SK-N-SH treated with all-trans-retinoic acid at 6 μM for 48 hours (cell line): ENCODE data around the gene SYNE4.

Experiments
- ATAC-seq: fragments of 200-7000 bp; cut with Tn5 transposase; 3 replicates; pipeline ENCODE4 v1.9.1; 2020; ENCODE audit warnings: mild to moderate bottlenecking, moderate library complexity
- ARNTL ChIP-seq: fragments of 450-650 bp; formaldehyde crosslinking; IDR thresholded peaks from 2 replicates; pipeline ENCODE4 v1.5.0; 2020; ENCODE audit warnings: low read depth, mild to moderate bottlenecking, moderate library complexity, borderline replicate concordance
- BACH2 ChIP-seq: fragments of 250-450 bp; sonication (Bioruptor Pico); IDR thresholded peaks from 2 replicates; pipeline ENCODE4 v1.9.0; 2021; ENCODE audit warnings: mild to moderate bottlenecking, borderline replicate concordance
- CREB5 ChIP-seq: fragments of 250-450 bp; sonication (Bioruptor Pico); IDR thresholded peaks from 2 replicates; pipeline ENCODE4 v1.5.1; 2020; ENCODE audit warnings: low read depth, mild to moderate bottlenecking, moderate library complexity
- CSDC2 ChIP-seq: fragments of 250-450 bp; sonication (Bioruptor Pico); IDR thresholded peaks from 2 replicates; pipeline ENCODE4 v1.5.0; 2020; ENCODE audit warnings: mild to moderate bottlenecking, moderate library complexity
- CSRNP3 ChIP-seq: fragments of 250-450 bp; sonication (Bioruptor Pico); IDR thresholded peaks from 2 replicates; pipeline ENCODE4 v1.5.1; 2021; ENCODE audit warnings: mild to moderate bottlenecking, moderate library complexity
- ESRRG ChIP-seq: fragments of 250-450 bp; sonication (Bioruptor Pico); IDR thresholded peaks from 2 replicates; pipeline ENCODE4 v1.6.1; 2021; ENCODE audit warnings: mild to moderate bottlenecking
- GLIS3 ChIP-seq: fragments of 250-450 bp; sonication (Bioruptor Pico); IDR thresholded peaks from 2 replicates; pipeline ENCODE4 v1.5.0; 2020; ENCODE audit warnings: mild to moderate bottlenecking, moderate library complexity
- ISL1 ChIP-seq: fragments of 250-450 bp; sonication (Bioruptor Pico); IDR thresholded peaks from 2 replicates; pipeline ENCODE4 v2.1.2; 2022; ENCODE audit warnings: mild to moderate bottlenecking, moderate library complexity
- OSR1 ChIP-seq: fragments of 250-450 bp; sonication (Bioruptor Pico); IDR thresholded peaks from 2 replicates; pipeline ENCODE4 v1.8.0; 2022; ENCODE audit warnings: moderate library complexity, mild to moderate bottlenecking, inconsistent platforms
- PATZ1 ChIP-seq: fragments of 250-450 bp; sonication (Bioruptor Pico); IDR thresholded peaks from 2 replicates; pipeline ENCODE4 v1.8.0; 2020; ENCODE audit warnings: mild to moderate bottlenecking, moderate library complexity, borderline replicate concordance
- POU6F1 ChIP-seq: fragments of 250-450 bp; sonication (Bioruptor Pico); IDR thresholded peaks from 2 replicates; pipeline ENCODE4 v1.8.0; 2021; ENCODE audit warnings: low read depth, mild to moderate bottlenecking, moderate library complexity, borderline replicate concordance
- PPARA ChIP-seq: fragments of 250-450 bp; sonication (Bioruptor Pico); IDR thresholded peaks from 2 replicates; pipeline ENCODE4 v1.5.0; 2020; ENCODE audit warnings: mild to moderate bottlenecking, borderline replicate concordance
- RARB ChIP-seq: fragments of 250-450 bp; sonication (Bioruptor Pico); IDR thresholded peaks from 2 replicates; pipeline ENCODE4 v1.8.0; 2021; ENCODE audit warnings: mild to moderate bottlenecking, moderate library complexity
- SNAI2 ChIP-seq: fragments of 250-450 bp; sonication (Bioruptor Pico); IDR thresholded peaks from 2 replicates; pipeline ENCODE4 v1.5.0; 2020; ENCODE audit warnings: mild to moderate bottlenecking, moderate library complexity
- TCF4 ChIP-seq: fragments of 250-450 bp; sonication (Bioruptor Pico); IDR thresholded peaks from 2 replicates; pipeline ENCODE4 v1.8.0; 2021; ENCODE audit warnings: mild to moderate bottlenecking, moderate library complexity, borderline replicate concordance
- TOX ChIP-seq: fragments of 250-450 bp; sonication (Bioruptor Pico); IDR thresholded peaks from 2 replicates; pipeline ENCODE4 v1.8.0; 2021; ENCODE audit warnings: mild to moderate bottlenecking, moderate library complexity, borderline replicate concordance
- TSHZ2 ChIP-seq: fragments of 250-450 bp; sonication (Bioruptor Pico); IDR thresholded peaks from 2 replicates; pipeline ENCODE4 v1.5.0; 2020; ENCODE audit warnings: mild to moderate bottlenecking, moderate library complexity
- ZC3H10 ChIP-seq: fragments of 250-450 bp; sonication (Bioruptor Pico); IDR thresholded peaks from 2 replicates; pipeline ENCODE4 v1.5.1; 2021; ENCODE audit warnings: mild to moderate bottlenecking, moderate library complexity
- ZFP3 ChIP-seq: fragments of 250-450 bp; sonication (Bioruptor Pico); IDR thresholded peaks from 2 replicates; pipeline ENCODE4 v1.5.0; 2020; ENCODE audit warnings: mild to moderate bottlenecking, moderate library complexity
- ZNF565 ChIP-seq: fragments of 450-650 bp; formaldehyde crosslinking; conservative IDR thresholded peaks from 2 replicates; pipeline ENCODE4 v1.5.0; 2020; ENCODE audit warnings: low read depth, mild to moderate bottlenecking, moderate library complexity
- ZNF70 ChIP-seq: fragments of 450-650 bp; formaldehyde crosslinking; IDR thresholded peaks from 2 replicates; pipeline ENCODE4 v1.5.0; 2020; ENCODE audit warnings: mild to moderate bottlenecking, moderate library complexity
- ZNF8 ChIP-seq: fragments of 450-650 bp; formaldehyde crosslinking; IDR thresholded peaks from 2 replicates; pipeline ENCODE4 v1.5.0; 2020; ENCODE audit warnings: mild to moderate bottlenecking, moderate library complexity

The SYNE4 gene

GRCh38 chr19:35995048-35995993 is 13.3 kb downstream of the SYNE4 start, which contains the start of gene SDHAF1:
SDHAF1 (plus strand) TSS chr19:35995188; CDS start chr19:35995275, 87 bp downstream.
- TF ChIP-seq ZFP3 (CRISPR knock-in tag) (no peak), ZNF70 (CRISPR knock-in tag) (no peak), TCF4 (CRISPR knock-in tag) (no peak), CSDC2 (no peak), POU6F1 (CRISPR knock-in tag) (no peak), SNAI2 (CRISPR knock-in tag) (no peak), OSR1 (no peak), CSRNP3 (CRISPR knock-in tag) (no peak), TSHZ2 (CRISPR knock-in tag) (no peak), ESRRG (CRISPR knock-in tag) (no peak), PPARA (CRISPR knock-in tag) (no peak), ISL1 (CRISPR knock-in tag) (no peak), BACH2 (CRISPR knock-in tag) (no peak), ZNF8 (CRISPR knock-in tag) (no peak), ZC3H10 (CRISPR knock-in tag) (no peak), CREB5 (CRISPR knock-in tag) (no peak)
- ATAC-seq = peak; percentile 90

- no peak for ATAC-seq
- TF ChIP-seq ARNTL (no peak), ZC3H10 (CRISPR knock-in tag) (no peak), RARB (CRISPR knock-in tag) (no peak), SNAI2 (CRISPR knock-in tag) (no peak), ISL1 (CRISPR knock-in tag) (no peak), TCF4 (CRISPR knock-in tag) (no peak), ESRRG (CRISPR knock-in tag) (no peak), CREB5 (CRISPR knock-in tag) (no peak), TOX (CRISPR knock-in tag) (no peak), PATZ1 (no peak), CSDC2 (no peak), GLIS3 (CRISPR knock-in tag) (no peak), ZNF565 (no peak), CSRNP3 (CRISPR knock-in tag) (no peak), TSHZ2 (CRISPR knock-in tag) (no peak)
Observed at GRCh38 chr19:35993923-35994598, 14.6 kb downstream of the SYNE4 start.
